GM12864 (cell line): ENCODE measurements around the gene ACVR1B.
A peak's percentile ranks its signal among the peaks of the same experiment; 100 is the strongest.

Experiments
- DNase-seq: peaks from one replicate; pipeline ENCODE4 v3.0.0-alpha.2; 2011; ENCODE audit warnings: low read depth
- H3K4me3 ChIP-seq: 2 replicates; pipeline ENCODE4 v1.5.1; 2011; ENCODE audit warnings: mild to moderate bottlenecking, low read depth, low read length, control low read depth
- CTCF ChIP-seq: IDR thresholded peaks from 2 replicates; pipeline ENCODE4 v1.5.1; 2011; ENCODE audit warnings: low read depth, mild to moderate bottlenecking, moderate library complexity, low read length, control low read depth, inconsistent platforms; ENCODE audit errors: missing control alignments

The ACVR1B gene

GRCh38 chr12:52035190-52035589 is 83.7 kb downstream of the ACVR1B start:
- no peak overlapping the region for H3K4me3 ChIP-seq
- TF ChIP-seq CTCF, result no peak
- DNase-seq, result no peak

GRCh38 chr12:52035926-52036325 is 84.4 kb downstream of the ACVR1B start:
- no peak for DNase-seq
- no peak overlapping the region for H3K4me3 ChIP-seq
- no peak for TF ChIP-seq CTCF

- H3K4me3 ChIP-seq, result peak overlapping the region; percentile 28
- no peak for TF ChIP-seq CTCF
- DNase-seq, result no peak
Observed at GRCh38 chr12:52036587-52037171, 85.2 kb downstream of the ACVR1B start.

GRCh38 chr12:52037248-52037861 is 85.9 kb downstream of the ACVR1B start:
- no peak for DNase-seq
- no peak for TF ChIP-seq CTCF
- H3K4me3 ChIP-seq, result peak overlapping the region; percentile 56

GRCh38 chr12:52038447-52038846 is 86.9 kb downstream of the ACVR1B start:
- TF ChIP-seq CTCF, result no peak
- no peak for DNase-seq
- no peak overlapping the region for H3K4me3 ChIP-seq

- H3K4me3 ChIP-seq, result no peak overlapping the region
- TF ChIP-seq CTCF, result no peak
- no peak for DNase-seq
Observed at GRCh38 chr12:52041035-52041434, 89.5 kb downstream of the ACVR1B start.

- peak; percentile 10 for TF ChIP-seq CTCF
- no peak for DNase-seq
- H3K4me3 ChIP-seq, result no peak overlapping the region; the same call in 1 of the 2 replicates
Observed at GRCh38 chr12:52041695-52042123, 90.2 kb downstream of the ACVR1B start.
